Neural cell (in vitro differentiated cells): ENCODE results near the gene NLRC5.

Experiments
- CTCF ChIP-seq: fragments of 450-650 bp; IDR thresholded peaks from 2 replicates; pipeline ENCODE4 v1.5.1; 2014; ENCODE audit warnings: antibody characterized with exemption, mild to moderate bottlenecking, moderate library complexity; ENCODE audit not compliant: poor library complexity, severe bottlenecking
- EP300 ChIP-seq: fragments of 450-650 bp; conservative IDR thresholded peaks from 2 replicates; pipeline ENCODE4 v1.6.1; 2014; ENCODE audit warnings: antibody characterized with exemption, mild to moderate bottlenecking, moderate library complexity; ENCODE audit not compliant: poor library complexity, severe bottlenecking
- EZH2 ChIP-seq: fragments of 200-600, 300-800 bp; shearing (Covaris generic), sonication (generic); IDR thresholded peaks from 2 replicates; pipeline ENCODE4 v1.6.1; 2014; ENCODE audit warnings: antibody characterized with exemption, low read length, borderline replicate concordance, mild to moderate bottlenecking; ENCODE audit not compliant: insufficient read depth, poor library complexity, severe bottlenecking
- MXI1 ChIP-seq: fragments of 450-650 bp; conservative IDR thresholded peaks from 2 replicates; pipeline ENCODE4 v1.6.1; 2014; ENCODE audit warnings: antibody characterized with exemption, mild to moderate bottlenecking; ENCODE audit not compliant: poor library complexity, severe bottlenecking
- POLR2AphosphoS5 ChIP-seq: IDR thresholded peaks from 2 replicates; pipeline ENCODE4 v1.6.1; 2012
- RAD21 ChIP-seq: fragments of 450-650 bp; conservative IDR thresholded peaks from 2 replicates; pipeline ENCODE4 v1.6.1; 2014; ENCODE audit warnings: antibody characterized with exemption, mild to moderate bottlenecking, moderate library complexity
- REST ChIP-seq: IDR thresholded peaks from 2 replicates; pipeline ENCODE4 v1.6.1; 2012; ENCODE audit warnings: borderline replicate concordance
- TAF1 ChIP-seq: IDR thresholded peaks from 2 replicates; pipeline ENCODE4 v1.6.1; 2012; ENCODE audit warnings: low read depth

GRCh38 chr16:56984639-56985038, 4.7 kb upstream of the NLRC5 start:
- TF ChIP-seq CTCF (no peak), REST (no peak), POLR2AphosphoS5 (no peak), EZH2 (no peak), RAD21 (no peak), TAF1 (no peak), MXI1 (no peak), EP300 (no peak)
